Measurements from ENCODE around the gene RAD9A. TPM values are rescaled to one million over a fixed set of nuclear protein-coding genes. Genes with fewer than 3 reads are reported as not detected.

RAD9A gene
- total and polyA plus RNA-seq, 9 of the 15 experiments (the other 6 are each of a cell fraction or from before 2014, with no cell fraction given), result 1.4 to 41.2 (median 16.1) TPM

DNA sequence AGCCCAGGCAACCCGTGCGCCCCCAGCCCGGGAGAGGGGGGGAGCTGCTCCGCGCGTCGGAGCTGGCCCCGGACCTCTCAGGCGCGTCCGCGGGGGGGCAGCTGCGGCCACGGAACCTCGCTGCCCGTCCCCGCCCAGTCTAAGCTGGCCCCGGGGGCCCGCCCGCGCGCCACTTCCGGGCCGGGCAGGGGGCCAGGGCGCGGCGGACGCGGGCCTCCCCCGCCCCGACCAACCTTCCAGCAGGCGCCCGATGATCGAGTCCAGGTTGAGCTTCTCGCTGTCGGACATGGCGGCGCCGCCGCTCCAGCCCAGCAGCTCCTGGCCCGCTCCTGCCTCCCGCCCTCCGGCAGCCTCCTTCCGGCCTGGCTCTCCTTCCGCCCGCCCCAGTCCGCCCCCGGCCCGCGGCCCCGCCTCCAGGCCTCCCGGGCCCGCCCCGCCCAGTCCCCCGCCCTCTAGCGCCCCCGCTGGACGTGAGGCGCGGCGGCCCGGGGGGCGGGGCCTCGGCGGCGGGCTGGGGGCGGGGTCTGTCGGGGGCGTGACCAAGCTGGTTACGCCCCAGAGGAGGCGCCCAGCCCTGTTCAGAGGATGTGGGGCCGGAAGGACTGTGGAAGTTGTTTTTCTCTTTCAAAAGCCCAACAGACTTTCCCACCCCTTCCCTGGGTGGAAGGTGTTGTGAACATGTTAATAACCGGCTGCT is 9.9 kb downstream of the RAD9A start, which contains the start of gene PPP1CA (continued):
- TF ChIP-seq NR0B1 (IDR thresholded peaks at IDR 0.05; ENCODE audit: partially characterized antibody) (no peak), POLR2G (IDR thresholded peaks at IDR 0.05; ENCODE audit: low read depth, low read length) (peak; percentile 90), RERE (CRISPR knock-in tag; IDR thresholded peaks at IDR 0.05; ENCODE audit: borderline replicate concordance) (no peak), RBFOX2 (IDR thresholded peaks at IDR 0.05; ENCODE audit: low read depth, low read length) (peak; percentile 83), ZBTB5 (IDR thresholded peaks at IDR 0.05) (no peak), ZNF583 (CRISPR knock-in tag; IDR thresholded peaks at IDR 0.05) (no peak), PHB (CRISPR knock-in tag; IDR thresholded peaks at IDR 0.05) (no peak), BCL6 (CRISPR knock-in tag; IDR thresholded peaks at IDR 0.05) (no peak), NCOA1 (IDR thresholded peaks at IDR 0.05; ENCODE audit: low read depth) (no peak), GTF3C2 (IDR thresholded peaks at IDR 0.05; ENCODE audit: borderline replicate concordance, extremely low read depth, insufficient read length) (no peak), TFE3 (CRISPR knock-in tag; IDR thresholded peaks at IDR 0.05) (no peak), ADNP (tag; IDR thresholded peaks at IDR 0.05) (no peak), SETDB1 (IDR thresholded peaks at IDR 0.05; ENCODE audit: low read length) (no peak)
